OCI-LY1 (cell line): ENCODE results near the gene MTIF3.

Experiments used
- H2AFZ ChIP-seq: fragments of 200-600 bp; sonication (generic), shearing (Covaris generic); 2 replicates; pipeline ENCODE4 v1.6.0; 2014; ENCODE audit warnings: antibody characterized with exemption, mild to moderate bottlenecking, low read length
- H3F3A ChIP-seq: fragments of 200-600 bp; sonication (generic), shearing (Covaris generic); 2 replicates; pipeline ENCODE4 v1.6.0; 2014; ENCODE audit warnings: mild to moderate bottlenecking, antibody characterized with exemption, low read length, moderate library complexity; ENCODE audit not compliant: insufficient read depth
- H3K27ac ChIP-seq: fragments of 200-600 bp; sonication (generic); 2 replicates; pipeline ENCODE4 v1.5.1; 2014; ENCODE audit warnings: low read length, mixed run types, mild to moderate bottlenecking, low read depth; ENCODE audit not compliant: poor library complexity, severe bottlenecking
- H3K27me3 ChIP-seq: fragments of 200-600 bp; sonication (generic); 2 replicates; pipeline ENCODE4 v1.6.0; 2014; ENCODE audit warnings: antibody characterized with exemption, mild to moderate bottlenecking, low read length, moderate library complexity; ENCODE audit not compliant: insufficient read depth
- H3K36me3 ChIP-seq: fragments of 200-600 bp; sonication (generic); 2 replicates; pipeline ENCODE4 v1.6.1; 2014; ENCODE audit warnings: mild to moderate bottlenecking, antibody characterized with exemption, low read length, moderate library complexity, mixed read lengths; ENCODE audit not compliant: insufficient read depth
- H3K4me1 ChIP-seq: fragments of 200-600 bp; sonication (generic); 2 replicates; pipeline ENCODE4 v1.5.1; 2014; ENCODE audit warnings: mild to moderate bottlenecking, low read length, moderate library complexity; ENCODE audit not compliant: insufficient read depth, severe bottlenecking
- H3K4me2 ChIP-seq: fragments of 200-600 bp; sonication (generic), shearing (Covaris generic); 2 replicates; pipeline ENCODE4 v1.6.1; 2014; ENCODE audit warnings: low read length
- H3K4me3 ChIP-seq: fragments of 200-600 bp; sonication (generic); 2 replicates; pipeline ENCODE4 v1.5.1; 2014; ENCODE audit warnings: low read length, low read depth, mild to moderate bottlenecking, mixed read lengths; ENCODE audit not compliant: poor library complexity, severe bottlenecking
- H3K79me2 ChIP-seq: fragments of 200-600 bp; shearing (Covaris generic); 2 replicates; pipeline ENCODE4 v1.6.1; 2016; ENCODE audit warnings: mixed run types, low read length, mixed read lengths; ENCODE audit not compliant: insufficient read depth
- H3K9ac ChIP-seq: fragments of 200-600 bp; sonication (generic), shearing (Covaris generic); 2 replicates; pipeline ENCODE4 v1.6.1; 2014; ENCODE audit warnings: mild to moderate bottlenecking, low read length, mixed read lengths
- H3K9me2 ChIP-seq: fragments of 200-600 bp; sonication (generic), shearing (Covaris generic); 2 replicates; pipeline ENCODE4 v1.6.1; 2014; ENCODE audit warnings: low read depth, mild to moderate bottlenecking, low read length, mixed read lengths
- H3K9me3 ChIP-seq: fragments of 200-600 bp; shearing (Covaris generic); 2 replicates; pipeline ENCODE4 v1.6.1; 2014; ENCODE audit warnings: low read length, mixed read lengths
- H4K20me1 ChIP-seq: fragments of 200-600 bp; sonication (generic), shearing (Covaris generic); 2 replicates; pipeline ENCODE4 v1.6.0; 2016; ENCODE audit warnings: mild to moderate bottlenecking, low read length; ENCODE audit not compliant: insufficient read depth
- EZH2 ChIP-seq: fragments of 200-600 bp; sonication (generic), shearing (Covaris generic); IDR thresholded peaks from 2 replicates; pipeline ENCODE4 v1.8.0; 2017; ENCODE audit warnings: borderline replicate concordance, mixed run types, mild to moderate bottlenecking, antibody characterized with exemption, low read length, moderate library complexity, mixed read lengths
- TF ChIP-seq, protein P1 (sequence below): fragments of 200-600 bp; sonication (generic), shearing (Covaris generic); IDR thresholded peaks from 2 replicates; pipeline ENCODE4 v1.5.1; 2017; ENCODE audit warnings: mild to moderate bottlenecking, antibody characterized with exemption, low read length, moderate library complexity, mixed read lengths

The MTIF3 gene

DNA sequence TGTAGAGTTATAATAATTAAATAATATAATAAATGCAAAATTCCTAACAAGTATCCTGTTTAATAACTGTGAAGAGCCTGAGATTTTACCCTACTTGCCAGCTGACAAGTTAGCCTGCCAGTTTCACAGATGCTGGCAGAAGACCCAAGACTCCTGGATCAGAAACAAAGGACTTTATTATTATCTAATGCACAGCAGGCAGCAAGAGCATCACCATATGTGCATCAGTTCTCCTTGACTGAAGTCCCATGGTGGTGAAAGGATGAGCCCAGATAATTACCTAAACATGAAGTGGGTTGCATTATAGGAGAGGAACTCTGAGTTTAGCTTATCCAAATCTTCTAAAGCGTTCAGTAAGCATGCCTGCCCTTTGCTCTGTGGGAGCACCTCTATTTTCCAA lies 39.1 kb upstream of the MTIF3 start:
- TF ChIP-seq, protein P1, sequence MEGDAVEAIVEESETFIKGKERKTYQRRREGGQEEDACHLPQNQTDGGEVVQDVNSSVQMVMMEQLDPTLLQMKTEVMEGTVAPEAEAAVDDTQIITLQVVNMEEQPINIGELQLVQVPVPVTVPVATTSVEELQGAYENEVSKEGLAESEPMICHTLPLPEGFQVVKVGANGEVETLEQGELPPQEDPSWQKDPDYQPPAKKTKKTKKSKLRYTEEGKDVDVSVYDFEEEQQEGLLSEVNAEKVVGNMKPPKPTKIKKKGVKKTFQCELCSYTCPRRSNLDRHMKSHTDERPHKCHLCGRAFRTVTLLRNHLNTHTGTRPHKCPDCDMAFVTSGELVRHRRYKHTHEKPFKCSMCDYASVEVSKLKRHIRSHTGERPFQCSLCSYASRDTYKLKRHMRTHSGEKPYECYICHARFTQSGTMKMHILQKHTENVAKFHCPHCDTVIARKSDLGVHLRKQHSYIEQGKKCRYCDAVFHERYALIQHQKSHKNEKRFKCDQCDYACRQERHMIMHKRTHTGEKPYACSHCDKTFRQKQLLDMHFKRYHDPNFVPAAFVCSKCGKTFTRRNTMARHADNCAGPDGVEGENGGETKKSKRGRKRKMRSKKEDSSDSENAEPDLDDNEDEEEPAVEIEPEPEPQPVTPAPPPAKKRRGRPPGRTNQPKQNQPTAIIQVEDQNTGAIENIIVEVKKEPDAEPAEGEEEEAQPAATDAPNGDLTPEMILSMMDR: no peak
- TF ChIP-seq EZH2: no peak
- no peaks in the 10 kb centered on the region for H3K4me1 ChIP-seq
- no peak overlapping the region for H3K27ac ChIP-seq
- H3K79me2 ChIP-seq: no peaks in the 10 kb centered on the region
- H3K4me2 ChIP-seq: no peak overlapping the region
- H3K9me3 ChIP-seq: no peaks in the 10 kb centered on the region
- no peaks in the 10 kb centered on the region for H3F3A ChIP-seq
- no peaks in the 10 kb centered on the region for H4K20me1 ChIP-seq
- no peaks in the 10 kb centered on the region for H3K27me3 ChIP-seq
- H3K36me3 ChIP-seq: no peaks in the 10 kb centered on the region; the same call in 1 of the 2 replicates
- H2AFZ ChIP-seq: no peak overlapping the region
- H3K9ac ChIP-seq: no peak overlapping the region
- no peaks in the 10 kb centered on the region for H3K9me2 ChIP-seq
- no peak overlapping the region for H3K4me3 ChIP-seq

DNA sequence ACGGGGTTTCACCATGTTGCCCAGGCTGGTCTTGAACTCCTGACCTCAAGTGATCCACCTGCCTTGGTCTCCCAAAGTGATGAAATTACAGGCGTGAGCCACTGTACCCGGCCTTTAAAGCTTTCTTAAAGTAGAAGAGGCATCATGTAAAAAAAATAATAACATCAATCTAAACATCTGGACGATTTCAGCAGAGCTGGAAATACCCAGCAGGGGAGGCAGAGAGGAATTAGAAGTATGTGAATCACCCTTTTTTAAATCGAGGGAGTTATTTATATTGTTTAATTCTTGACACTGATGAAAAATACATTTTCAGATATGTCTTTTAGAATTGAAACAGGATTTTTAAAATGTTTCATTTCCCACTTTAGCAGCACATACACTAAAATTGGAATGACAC lies 37.4 kb upstream of the MTIF3 start:
- Histone ChIP-seq H3K9me3 (no peaks in the 10 kb centered on the region), H3K27ac (no peak overlapping the region), H3K36me3 (no peaks in the 10 kb centered on the region; the same call in 1 of the 2 replicates), H3K4me3 (no peak overlapping the region), H3K79me2 (no peaks in the 10 kb centered on the region), H3K4me1 (peaks cover 7% of the 10 kb centered on the region), H3K9ac (no peak overlapping the region), H3F3A (no peaks in the 10 kb centered on the region), H4K20me1 (no peaks in the 10 kb centered on the region), H3K4me2 (no peak overlapping the region), H3K9me2 (no peaks in the 10 kb centered on the region), H2AFZ (no peak overlapping the region), H3K27me3 (no peaks in the 10 kb centered on the region)
- TF ChIP-seq, protein P1: no peak
- TF ChIP-seq EZH2: no peak

DNA sequence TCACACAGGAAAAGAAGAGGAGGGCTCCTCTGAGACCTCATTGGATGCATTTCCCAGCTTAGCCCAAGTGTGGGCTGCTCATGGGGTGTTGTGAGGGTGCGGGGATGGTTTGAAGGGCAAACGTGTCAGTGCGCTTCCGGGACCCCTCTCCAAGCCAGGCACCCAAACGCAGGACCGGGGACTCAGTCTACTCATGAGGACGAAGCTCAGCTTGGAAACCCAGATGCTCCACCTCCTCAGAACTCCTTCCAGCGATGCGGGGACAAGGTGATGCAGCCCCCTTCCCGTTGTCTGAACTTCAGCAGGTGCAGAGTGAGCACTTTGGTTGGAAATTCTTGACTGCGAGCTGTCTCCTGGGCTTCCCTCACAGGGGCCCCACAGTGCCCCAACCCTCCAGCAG lies 33.1 kb upstream of the MTIF3 start:
- Histone ChIP-seq H3K27ac (no peak overlapping the region), H2AFZ (peak overlapping the region; percentile 2)

More for the DNA sequence above, 33.1 kb upstream of the MTIF3 start:
- Histone ChIP-seq H3K9ac (no peak overlapping the region), H3K4me3 (peak overlapping the region; percentile 21), H3K4me2 (peak overlapping the region; percentile 24), H3K9me2 (no peaks in the 10 kb centered on the region), H3K79me2 (no peaks in the 10 kb centered on the region), H3K9me3 (0 out of 2 replicates have a peak, but pooled peaks cover 3% of the 10 kb centered on the region), H3K27me3 (no peaks in the 10 kb centered on the region), H3K4me1 (peaks cover 11% of the 10 kb centered on the region), H3F3A (no peaks in the 10 kb centered on the region), H3K36me3 (no peaks in the 10 kb centered on the region; the same call in 1 of the 2 replicates), H4K20me1 (no peaks in the 10 kb centered on the region)
- no peak for TF ChIP-seq EZH2
- TF ChIP-seq, protein P1: no peak
